ENCODE results near the gene PRKCG. TPM values are rescaled to one million over a fixed set of nuclear protein-coding genes. Genes with fewer than 3 reads are reported as not detected.

The PRKCG gene
- total and polyA plus RNA-seq, 12 donors = 0.07 TPM; not detected in 11

GRCh38 chr19:53917356-53917755 lies 35.4 kb downstream of the PRKCG start:
- no peaks in the 10 kb centered on the region for H3K36me3 ChIP-seq
- H3K4me1 ChIP-seq = no peaks in the 10 kb centered on the region
- H3K4me3 ChIP-seq = no peak overlapping the region
- TF ChIP-seq CTCF (IDR thresholded peaks at IDR 0.05) = no peak
- WGBS, 2 donors = 78 to 84% methylated on average over 7 of the region's 7 CpGs
- H3K27ac ChIP-seq = no peak overlapping the region
- ATAC-seq = no peak
- DNase-seq = no peak
- intact Hi-C loops (cut with DNase I) = no loop called here
- no peaks in the 10 kb centered on the region for H3K9me3 ChIP-seq
- peaks cover 4 to 30% (median 27%) of the 10 kb centered on the region in 7 donors for H3K27me3 ChIP-seq

- intact Hi-C loops (cut with DNase I) = no loop called here
- DNase-seq = peak in 1 of 2 donors; percentile 48
- 20 to 35% methylated on average over 3 to 5 of the region's 8 CpGs for WGBS, 2 donors
These were observed 45.7 kb downstream of the PRKCG start for GRCh38 chr19:53927739-53928138.

GRCh38 chr19:53936029-53936428 lies 54.0 kb downstream of the PRKCG start:
- Histone ChIP-seq H3K27me3 (peaks cover 0 to 48% (median 30%) of the 10 kb centered on the region in 7 donors), H3K4me1 (no peaks in the 10 kb centered on the region), H3K9me3 (peaks cover 0 to 4% (median 0%) of the 10 kb centered on the region in 11 donors), H3K36me3 (no peaks in the 10 kb centered on the region), H3K4me3 (no peak overlapping the region), H3K27ac (no peak overlapping the region)
- 50 to 51% methylated on average over 7 of the region's 7 CpGs for WGBS, 2 donors
- DNase-seq (no peak), ATAC-seq (no peak)
- intact Hi-C loops (cut with DNase I) = no loop called here
- TF ChIP-seq CTCF (IDR thresholded peaks at IDR 0.05) = no peak

More at GRCh38 chr19:53927739-53928138, 45.7 kb downstream of the PRKCG start:
- Histone ChIP-seq H3K9me3 (no peaks in the 10 kb centered on the region), H3K4me1 (no peaks in the 10 kb centered on the region), H3K36me3 (no peaks in the 10 kb centered on the region), H3K27ac (no peak overlapping the region), H3K4me3 (no peak overlapping the region), H3K27me3 (peaks cover 0 to 17% (median 0%) of the 10 kb centered on the region in 7 donors)
- ATAC-seq = no peak
- no peak for TF ChIP-seq CTCF (IDR thresholded peaks at IDR 0.05)

- Histone ChIP-seq H3K4me3 (no peak overlapping the region), H3K36me3 (no peaks in the 10 kb centered on the region), H3K27ac (no peak overlapping the region), H3K9me3 (peaks cover 0 to 4% (median 0%) of the 10 kb centered on the region in 11 donors), H3K27me3 (peaks cover 8 to 90% (median 72%) of the 10 kb centered on the region in 7 donors), H3K4me1 (no peaks in the 10 kb centered on the region)
- no peak for DNase-seq
- no peak for TF ChIP-seq CTCF (IDR thresholded peaks at IDR 0.05)
- ATAC-seq = no peak
- intact Hi-C loops (cut with DNase I) = no loop called here
- WGBS, 2 donors = 5 to 6% methylated on average over 55 of the region's 55 CpGs
These were observed 60.2 kb downstream of the PRKCG start for GRCh38 chr19:53942001-53942786.

Measured in heart right ventricle (tissue), 16 donors.